GM19099 (cell line): ENCODE data around the gene PTGFRN.
A peak's percentile ranks its signal among the peaks of the same experiment; 100 is the strongest.

Experiments
- POLR2A ChIP-seq: IDR thresholded peaks from 3 replicates; pipeline ENCODE4 v1.6.1; 2011; ENCODE audit warnings: low read depth; ENCODE audit not compliant: insufficient read length; ENCODE audit errors: extremely low read depth

PTGFRN gene

DNA sequence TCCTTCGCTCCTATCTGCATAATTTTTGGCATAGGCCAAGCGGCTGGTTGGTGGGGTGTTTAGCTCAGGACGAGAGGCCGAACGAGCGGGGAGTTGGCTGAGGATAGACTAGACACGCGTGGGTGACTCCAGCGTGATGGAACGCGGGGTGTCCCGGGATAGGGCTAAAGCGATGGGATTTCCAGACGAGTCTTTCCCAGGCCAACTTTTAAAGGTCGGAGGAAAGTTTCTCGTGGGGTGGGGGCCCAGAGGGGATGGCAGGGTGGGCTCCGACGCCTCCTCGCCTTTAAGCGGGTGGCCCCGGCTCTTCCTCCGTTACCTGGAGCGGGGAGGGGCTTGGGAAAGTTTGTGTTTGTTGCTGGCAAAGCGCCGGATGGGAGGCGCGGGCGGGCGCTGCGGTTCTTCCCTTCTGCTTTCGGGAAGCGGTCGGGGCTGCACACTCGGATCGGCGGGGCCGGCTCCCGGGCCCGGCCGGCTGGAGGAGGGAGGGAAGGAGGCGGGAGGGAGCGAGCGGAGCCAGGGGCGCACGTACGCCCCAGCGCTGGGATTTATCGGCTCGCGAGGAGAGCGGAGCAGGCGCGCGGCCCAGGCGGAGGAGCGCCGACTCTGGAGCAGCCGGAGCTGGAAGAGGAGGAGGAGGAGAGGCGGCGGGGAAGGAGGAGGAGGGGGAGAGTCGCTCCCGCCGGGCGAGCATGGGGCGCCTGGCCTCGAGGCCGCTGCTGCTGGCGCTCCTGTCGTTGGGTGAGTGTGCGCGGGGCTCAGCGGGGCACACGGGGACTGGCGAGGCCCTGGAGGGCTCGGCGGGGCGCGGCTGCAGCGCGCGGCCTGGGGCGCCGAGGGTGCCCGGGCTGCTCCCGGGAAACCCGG lies at the start of gene PTGFRN:
PTGFRN (plus strand) TSS at position 405 of the 867 bp plus-strand sequence; CDS start at position 693, 288 bp downstream.
- TF ChIP-seq POLR2A: no peak

DNA sequence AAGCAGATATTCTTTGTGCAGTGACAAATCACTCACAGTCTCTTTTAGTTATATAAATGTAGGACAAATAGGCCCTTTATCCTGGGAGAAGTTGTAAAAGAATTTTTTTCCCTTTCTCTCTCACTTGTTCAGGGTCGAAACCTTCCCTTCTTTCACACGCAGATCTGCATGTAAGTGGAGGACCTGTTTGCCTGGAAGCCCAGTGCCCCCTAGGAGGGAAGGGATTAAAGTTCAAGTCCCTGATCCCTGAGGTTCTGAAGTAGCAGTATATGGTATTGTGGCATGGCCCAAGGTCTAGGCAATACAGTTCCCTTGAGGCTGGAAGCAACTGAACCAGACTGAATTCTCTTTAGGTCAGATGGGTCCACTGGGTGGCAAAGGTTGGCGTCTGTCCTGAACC lies 48.6 kb upstream of the PTGFRN start:
- TF ChIP-seq POLR2A: no peak

DNA sequence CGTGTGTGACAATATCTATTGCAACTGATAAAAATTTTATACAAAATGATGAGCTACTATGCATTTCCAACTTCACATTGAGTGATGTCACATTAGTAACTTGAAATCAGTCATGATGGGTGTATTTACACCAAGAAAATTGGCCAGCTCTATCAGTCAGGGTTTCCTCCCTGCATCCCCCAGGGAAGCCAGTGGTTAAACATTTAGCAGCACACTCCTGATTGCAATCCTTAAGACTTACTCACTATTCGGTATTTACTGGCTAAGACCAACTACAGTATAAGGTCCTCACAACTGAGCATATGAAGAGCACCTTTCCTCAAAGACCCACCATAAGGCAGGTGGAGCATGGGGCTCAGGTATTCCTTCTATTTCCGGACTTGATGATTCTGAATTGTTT lies 41.3 kb upstream of the PTGFRN start:
- no peak for TF ChIP-seq POLR2A

DNA sequence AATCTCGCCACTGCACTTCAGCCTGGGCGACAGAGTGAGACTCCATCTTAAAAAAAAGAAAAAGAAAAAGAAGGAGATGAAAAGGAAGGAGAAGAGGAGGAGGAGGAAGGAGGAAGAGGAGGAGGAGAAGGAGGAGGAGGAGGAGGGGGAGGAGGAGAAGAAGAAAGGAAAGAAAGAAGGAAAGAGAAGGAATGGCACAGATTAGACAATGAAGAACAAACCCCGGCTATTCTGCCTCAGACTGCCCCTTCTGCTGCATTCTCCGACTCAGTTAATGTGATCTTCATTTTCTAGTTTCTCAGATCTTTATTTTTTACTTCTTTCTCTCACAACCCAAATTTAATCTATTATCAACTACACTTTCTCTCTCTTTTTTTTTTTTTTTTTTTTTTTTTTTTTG lies 40.1 kb upstream of the PTGFRN start:
- TF ChIP-seq POLR2A: no peak

DNA sequence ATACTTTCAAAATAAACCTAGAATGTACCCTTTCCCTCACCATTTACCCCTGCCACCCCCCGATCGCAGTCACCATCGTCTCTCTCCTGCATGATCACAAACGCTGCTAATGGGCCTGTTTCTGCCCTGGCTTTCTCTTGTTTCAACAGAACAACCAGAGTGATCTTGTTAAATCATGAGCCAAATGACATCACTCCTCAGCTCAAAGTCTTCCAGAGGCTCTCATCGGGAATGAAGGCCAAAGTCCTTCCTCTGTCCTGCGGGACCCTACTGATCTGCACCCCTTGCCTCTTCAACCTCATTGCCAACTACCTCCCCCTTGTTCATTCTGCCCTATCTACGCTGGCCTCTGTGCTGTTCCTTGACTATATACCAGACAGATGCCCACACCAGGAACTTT lies 39.4 kb upstream of the PTGFRN start:
- no peak for TF ChIP-seq POLR2A

DNA sequence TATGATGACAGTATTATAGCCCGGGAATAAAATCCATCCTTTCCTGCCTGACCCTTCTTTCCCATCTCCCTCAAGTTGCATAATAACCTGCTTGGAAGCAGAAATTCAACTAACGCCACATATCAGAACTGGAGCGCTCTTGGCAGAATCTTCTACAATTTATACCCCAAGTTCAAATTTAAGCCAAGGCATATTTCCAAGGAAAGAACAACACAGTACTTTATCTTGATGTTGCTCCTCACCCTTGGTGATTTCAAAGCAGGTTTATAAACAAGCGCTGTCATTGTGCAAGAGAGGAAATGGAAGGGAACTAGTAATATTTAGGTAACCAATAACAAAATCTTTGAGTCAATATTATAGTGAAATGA lies 38.0 kb upstream of the PTGFRN start:
- no peak for TF ChIP-seq POLR2A

DNA sequence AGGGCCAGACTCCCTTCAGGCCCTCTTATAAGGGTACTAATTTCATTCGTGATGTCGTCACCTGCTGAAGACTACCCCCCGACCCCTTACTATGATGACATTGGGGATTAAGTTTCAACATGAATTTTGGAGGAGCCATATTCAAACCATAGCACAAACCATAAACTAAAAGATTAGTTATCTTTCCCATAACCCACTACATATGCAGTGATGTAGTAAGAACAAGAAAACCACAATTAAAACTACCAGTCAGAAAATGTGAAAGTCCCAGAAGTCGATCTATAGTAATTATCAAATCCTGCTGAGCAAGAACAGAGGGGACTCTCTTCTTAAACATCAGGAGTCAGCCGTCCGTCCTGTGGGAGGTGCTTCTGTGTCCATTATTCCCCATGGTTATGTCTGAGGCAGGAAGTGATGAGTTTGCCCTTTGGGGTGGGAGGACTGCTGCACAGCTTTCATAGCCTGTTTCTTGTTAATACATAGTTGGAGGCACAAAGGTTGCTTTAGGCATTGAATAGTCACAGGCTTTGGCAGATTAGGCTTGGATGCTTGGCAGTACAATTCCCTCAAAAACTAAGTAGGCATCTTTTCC lies 35.9 kb upstream of the PTGFRN start:
- TF ChIP-seq POLR2A: no peak

DNA sequence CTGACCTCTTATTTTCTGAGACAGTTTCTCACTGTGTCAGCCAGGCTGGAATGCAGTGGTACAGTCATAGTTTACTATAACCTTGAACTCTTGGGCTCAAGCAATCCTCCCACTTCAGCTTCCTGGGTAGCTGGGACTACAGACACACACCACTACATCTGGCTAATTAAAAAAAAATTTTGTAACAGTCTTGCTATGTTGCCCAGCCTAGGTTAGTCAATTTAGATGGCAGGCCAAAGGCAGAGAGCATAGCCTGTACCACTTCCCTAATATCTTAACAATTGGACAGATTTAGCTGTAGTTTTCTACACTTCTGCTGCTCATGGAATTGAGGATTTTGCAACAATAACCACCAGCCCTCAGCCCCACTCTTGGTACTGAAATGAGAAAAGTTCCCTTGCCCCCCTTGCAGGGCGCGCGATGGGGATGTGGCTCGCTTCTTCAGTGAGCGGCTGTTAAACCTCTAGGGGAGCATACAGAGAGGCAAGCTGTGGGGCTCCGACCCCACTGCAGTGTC lies 34.9 kb upstream of the PTGFRN start:
- TF ChIP-seq POLR2A: no peak

DNA sequence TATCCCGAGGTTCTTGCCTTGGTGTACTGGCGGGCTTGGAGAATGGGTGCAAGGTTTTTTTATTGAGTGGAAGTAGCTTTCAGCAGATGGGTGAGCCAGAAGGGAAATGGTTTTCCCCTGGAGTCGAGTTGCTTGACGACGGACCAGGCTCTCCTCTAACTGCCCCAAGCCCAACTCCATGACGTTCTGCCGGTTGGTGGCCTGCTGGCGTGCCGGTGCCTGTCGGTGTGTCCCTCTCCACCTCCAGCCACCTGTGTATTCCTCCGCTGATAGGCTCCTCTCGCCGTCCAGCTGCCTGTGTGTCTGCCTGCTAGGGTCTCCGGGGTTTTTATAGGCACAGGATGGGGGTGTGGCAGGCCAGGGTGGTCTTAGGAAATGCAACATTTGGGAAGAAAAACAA lies 34.3 kb upstream of the PTGFRN start:
- no peak for TF ChIP-seq POLR2A

DNA sequence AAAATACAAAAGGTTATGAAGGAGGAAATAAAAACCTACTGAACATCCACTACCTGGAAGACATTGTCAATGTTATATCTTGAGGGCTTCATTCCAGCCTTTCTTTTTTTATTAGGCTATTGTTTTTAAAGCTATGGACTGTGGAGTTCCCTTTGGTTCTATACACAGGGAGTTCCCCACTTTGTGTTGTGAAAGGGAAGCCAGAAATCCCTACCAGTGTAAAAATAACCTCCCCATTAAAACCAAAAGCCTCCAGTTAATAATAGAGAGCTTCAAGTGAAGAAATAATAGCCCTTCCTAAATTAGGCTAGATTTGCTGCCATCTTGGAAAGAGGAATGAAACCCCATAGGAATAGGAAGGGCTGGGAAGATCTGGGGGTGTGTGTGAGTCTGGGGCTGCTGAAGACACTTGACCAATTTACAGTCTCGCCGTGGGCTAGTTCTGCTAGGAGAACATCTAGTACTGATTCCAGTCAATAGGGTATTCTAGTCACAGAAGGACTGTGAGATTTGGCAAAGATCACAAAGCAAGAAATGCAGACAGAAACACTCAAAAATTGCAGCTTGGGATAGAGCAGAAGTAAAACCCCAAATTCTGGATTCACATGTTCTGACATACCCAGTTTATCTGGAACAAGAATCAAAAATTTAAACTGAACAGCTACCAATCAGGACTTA lies 32.4 kb upstream of the PTGFRN start:
- TF ChIP-seq POLR2A: no peak

DNA sequence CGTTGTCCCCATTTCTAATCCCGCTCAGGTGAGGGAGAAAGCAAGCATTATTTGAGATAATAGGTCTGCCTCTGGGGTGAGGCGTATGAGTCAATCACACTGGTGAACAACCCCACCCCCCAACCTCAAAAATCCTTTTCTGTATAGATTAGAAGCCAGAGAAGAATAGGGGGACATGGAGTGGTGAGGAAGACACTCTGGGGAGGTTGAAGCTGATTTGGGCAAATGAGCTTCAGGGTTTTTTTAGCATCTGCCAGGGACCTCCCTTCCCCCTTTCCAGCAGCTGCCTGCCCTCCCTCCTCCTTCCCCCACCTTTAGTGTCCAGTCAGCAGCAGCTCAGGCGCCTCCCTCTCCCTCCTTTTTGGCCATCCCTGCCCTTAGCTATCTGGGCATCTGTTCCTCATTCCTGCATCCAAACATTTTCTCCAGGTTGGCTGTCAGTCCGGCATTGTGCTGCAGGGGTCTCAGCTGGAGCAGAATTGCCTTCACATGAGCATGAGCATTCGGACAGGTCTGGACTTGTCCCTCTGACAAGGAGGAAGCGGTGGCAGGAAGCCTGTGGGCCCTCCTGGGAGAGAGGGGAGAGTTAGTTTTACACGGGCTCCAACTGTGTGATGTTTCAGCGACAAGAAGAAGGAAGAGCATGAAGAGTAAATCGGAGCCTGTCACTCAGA lies 30.8 kb upstream of the PTGFRN start:
- TF ChIP-seq POLR2A: peak; percentile 38

DNA sequence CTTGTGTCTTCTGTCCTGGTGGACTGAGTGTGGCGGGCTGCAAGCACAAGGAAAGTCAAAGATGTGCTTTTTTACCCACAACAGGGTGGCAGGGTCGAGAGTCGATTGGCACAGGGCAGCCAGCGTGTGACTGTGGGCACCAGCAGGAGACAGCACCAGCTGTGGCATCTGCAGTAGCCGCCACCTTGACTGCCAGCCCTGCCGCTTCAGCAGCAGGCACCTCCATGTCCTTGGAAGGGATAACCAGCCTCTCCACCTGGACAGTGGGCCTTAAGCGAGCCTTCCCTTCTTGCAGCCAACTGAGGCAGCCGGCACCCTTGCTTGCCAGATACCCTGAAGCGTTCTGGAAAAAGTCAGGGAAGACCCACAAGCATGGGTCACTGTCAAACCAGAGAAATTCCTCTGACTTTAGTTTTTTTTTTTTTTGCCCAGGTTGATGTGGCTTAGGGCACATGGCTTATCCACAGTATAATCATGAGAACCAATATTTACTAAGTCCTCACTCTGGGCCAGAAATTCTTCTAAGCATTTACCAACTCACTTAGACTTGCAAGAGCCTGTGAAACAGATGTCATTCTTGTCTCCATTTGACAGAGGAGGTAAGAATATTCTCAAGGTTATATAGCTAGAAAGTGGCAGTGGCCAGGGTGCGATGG lies 30.1 kb upstream of the PTGFRN start:
- TF ChIP-seq POLR2A: no peak

DNA sequence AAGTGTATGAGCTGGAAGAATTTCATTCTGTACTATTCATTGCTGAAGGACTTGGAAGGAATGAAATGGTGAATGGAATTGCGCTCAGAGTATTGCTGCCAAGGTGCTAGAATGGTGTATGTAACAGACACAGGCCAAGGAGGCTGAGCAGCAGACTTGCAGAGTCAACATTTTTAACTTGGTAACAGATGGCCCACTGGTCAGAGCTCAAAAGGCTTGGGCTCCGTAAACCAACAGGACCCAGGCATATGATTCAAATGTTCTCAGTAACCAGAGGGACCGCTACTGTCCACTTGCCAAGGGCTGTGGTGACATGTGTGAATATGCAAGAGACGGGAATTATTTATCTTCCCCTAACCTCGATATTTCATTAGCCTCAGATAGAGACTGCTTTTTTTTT lies 28.8 kb upstream of the PTGFRN start:
- TF ChIP-seq POLR2A: no peak

DNA sequence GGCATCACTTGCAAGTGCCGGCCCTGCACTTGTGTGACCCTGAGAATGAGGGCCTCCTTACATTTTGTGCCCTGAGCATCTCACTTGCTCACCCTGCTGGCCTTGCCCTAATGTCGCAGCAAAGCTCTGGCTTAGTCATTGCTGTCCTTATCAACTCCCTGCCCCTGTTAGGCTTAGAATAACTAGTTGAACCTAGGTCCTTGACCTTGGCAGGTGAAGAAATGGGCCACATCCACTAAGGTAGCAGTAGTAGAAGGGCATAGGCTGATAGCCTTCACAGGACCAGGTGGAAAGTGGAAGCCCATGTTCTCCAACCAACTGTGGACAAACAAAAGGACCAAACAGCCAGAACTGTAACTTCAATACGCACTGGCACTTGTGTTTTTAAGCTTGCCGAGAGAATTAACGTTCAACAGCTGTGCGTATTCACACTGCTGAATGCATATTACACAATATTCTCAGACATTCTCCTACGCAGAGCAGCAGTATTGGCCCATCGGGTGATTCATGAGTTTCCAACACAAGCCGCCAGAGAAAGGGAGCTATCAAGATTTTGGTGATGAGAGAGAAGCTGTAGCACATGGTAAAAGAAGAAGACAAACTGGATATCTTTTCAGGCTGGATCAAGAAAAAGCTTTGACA lies 27.7 kb upstream of the PTGFRN start:
- no peak for TF ChIP-seq POLR2A

DNA sequence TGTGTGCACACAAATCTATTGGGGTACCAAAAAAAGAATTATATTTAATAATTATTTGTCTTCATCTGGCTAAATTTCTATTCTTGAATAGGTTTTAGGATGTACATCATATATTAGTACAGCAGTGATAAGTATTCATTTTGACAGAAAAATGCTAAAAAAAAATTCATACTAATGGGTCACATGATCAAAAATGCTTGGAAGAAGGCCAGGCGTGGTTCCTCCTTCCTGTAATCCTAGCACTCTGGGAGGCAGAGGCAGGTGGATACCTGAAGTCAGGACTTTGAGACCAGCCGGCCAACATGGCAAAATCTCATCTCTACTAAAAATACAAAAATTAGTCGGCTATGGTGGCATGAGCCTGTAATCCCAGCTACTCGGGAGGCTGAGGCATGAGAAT lies 26.9 kb upstream of the PTGFRN start:
- no peak for TF ChIP-seq POLR2A

DNA sequence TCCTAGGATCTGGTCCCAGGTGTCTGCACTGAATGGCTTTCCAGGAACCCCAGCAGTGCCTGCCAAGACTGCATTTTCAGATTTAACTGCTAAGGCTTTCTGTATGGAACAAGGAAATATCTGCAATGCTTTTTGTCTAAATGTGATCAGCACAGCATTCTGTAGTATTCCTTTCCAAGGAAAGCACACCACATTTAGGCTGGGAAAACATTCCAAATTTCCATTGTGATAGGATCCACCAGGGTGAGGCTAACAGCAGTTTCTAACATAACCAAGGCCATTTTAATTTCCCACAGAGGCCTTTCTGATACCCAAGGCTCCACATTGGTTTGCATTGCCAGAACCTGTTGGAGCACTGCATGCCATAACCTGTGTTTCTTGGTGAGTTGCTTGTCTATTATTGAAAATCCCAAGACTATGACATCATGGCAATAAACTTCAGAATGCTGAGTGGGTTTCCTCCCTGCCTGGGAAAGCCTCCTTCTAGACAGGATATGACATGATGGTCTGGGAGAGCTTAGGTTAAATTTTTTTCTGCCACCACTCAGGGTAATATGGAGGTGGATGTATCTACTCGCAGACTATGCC lies 23.3 kb upstream of the PTGFRN start:
- TF ChIP-seq POLR2A: no peak
